ENCODE measurements around the gene PDE4B.

Gene PDE4B

GRCh38 chr1:66245691-66246090, 453.0 kb downstream of the PDE4B start:
- no peak for DNase-seq

DNA sequence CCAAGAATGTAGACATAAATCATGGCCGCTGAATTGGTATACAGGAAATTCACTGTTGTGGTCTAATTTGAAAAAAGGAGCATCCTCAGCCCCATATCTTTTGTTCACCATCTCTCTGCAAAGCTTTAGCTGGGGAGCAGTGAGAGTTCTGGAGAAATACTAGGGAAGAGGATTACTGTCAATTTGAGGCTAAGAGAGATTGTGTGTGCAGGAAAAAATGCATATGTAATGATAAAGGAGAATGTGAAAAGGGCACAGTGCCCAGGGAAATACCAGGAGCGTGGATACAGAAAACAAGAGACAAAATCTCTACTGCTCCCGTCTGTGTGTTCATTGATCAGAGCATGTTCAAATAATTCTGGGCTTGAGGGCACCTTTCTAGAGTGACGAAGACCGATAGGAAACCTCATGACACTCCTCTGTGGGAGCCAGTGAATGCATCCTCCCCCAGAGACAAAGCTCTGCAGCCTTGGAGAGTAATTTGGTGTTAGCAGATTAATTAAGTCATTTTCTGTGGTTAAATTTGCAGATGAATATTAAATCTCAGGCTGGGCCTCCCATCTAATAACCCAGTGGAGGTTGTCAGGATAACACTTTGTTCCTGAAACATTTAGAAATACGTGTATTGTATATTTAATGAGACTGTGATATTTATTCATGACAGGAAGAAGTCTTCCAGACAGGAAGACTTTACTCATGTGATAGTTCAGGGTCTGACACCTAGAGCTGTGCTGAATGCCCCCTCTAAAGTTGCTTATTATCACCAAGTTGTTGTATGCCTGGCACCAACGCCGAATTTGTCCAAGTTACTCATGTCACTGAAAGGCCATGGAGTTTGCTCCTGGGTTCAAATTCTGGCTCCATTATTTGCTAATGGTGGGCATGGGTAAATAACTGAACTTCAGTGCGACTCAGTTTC, 453.9 kb downstream of the PDE4B start:
- peak in 1 of 5 experiments; percentile 27 for DNase-seq

DNA sequence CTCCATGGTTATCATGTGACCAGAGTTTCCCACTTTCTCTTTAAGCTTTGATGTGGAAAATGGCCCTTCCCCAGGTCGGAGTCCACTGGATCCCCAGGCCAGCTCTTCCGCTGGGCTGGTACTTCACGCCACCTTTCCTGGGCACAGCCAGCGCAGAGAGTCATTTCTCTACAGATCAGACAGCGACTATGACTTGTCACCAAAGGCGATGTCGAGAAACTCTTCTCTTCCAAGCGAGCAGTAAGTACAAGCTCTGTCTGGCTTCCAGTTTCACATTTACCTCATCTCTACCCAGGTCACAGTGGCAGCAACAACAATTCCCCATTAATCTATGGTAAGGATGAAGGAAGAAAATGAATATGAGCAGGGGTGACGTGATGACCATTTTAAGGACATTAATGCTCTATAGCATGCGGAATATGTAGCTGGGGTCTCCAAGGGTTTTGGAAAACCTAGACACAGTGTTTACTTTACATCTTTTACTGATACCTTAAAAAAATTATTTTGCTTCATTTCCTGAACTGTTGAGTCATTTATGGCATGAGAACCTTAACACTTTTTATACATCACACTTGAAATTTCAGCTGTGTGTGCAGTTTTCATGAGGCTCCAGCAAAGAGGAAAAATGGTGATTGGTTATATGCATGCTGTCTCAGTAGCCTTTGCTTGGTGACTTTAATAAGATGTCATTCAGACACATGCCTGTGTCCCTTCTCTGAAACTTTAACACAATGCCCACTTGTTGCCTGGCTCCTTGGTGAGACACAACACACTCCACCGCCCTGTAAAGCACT, 454.9 kb downstream of the PDE4B start:
- peak in 2 of 5 experiments; percentile 14 to 89 for DNase-seq

DNA sequence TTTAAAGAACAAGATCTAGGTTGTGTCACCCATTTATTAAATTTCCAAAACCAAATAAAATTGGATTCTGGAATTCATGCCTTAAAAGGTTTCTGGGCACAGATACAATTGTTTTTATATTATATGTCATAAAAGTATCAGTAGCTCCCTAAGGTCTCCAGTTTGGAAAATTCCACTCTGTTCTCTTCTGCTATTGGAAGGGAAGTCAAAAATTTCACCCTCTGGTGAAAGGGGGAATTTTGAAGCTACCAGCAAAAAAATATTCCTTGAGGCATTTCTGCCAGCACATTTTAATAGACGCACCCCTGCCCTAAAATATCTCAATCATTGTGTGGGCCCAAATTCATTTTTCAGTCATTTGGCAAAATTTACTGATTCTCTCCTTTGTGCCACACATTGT, 455.6 kb downstream of the PDE4B start:
- DNase-seq, result no peak

- no peak for DNase-seq
Observed at GRCh38 chr1:66248746-66249145, 456.1 kb downstream of the PDE4B start.

DNA sequence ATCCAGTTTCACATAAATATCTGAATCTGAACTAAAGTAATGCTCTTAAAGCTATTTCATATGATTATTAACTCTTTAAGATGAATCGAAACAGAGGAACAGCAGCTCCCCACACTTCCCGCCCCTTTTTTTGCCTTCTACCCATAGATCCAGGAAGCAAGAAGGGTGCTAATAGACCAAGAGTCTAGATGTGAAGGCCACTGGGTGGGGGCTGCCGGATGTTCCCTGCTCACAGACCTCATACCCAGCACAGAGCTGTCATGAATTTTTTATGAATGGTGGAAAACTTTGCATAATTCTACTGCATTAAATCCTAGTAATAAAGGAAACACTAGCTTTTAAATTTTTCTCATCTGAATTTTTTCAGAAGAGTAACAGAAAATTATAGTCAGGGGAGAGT, 457.4 kb downstream of the PDE4B start:
- DNase-seq, result no peak

- no peak for DNase-seq
Observed at GRCh38 chr1:66250478-66250877, 457.8 kb downstream of the PDE4B start.

DNA sequence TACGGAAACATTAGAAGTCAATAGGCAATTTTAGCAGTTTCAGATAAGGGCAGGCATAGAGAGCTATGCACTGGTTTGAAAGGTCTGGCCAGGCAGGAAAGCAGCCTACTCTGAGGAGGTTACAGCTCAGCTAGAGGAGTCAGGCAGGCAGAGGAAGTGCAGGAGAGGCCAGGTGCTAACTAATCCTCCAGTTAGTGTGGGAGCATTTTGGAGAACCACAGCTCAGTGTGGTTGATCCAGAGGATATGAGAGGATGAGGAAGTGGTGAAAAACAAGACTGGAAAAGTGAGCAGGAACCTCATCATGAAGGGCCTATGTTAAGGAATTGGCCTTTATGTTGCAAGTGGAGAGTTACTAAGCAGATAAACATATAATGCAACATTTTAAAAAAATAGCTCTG, 458.9 kb downstream of the PDE4B start:
- no peak for DNase-seq

GRCh38 chr1:66253330-66253921, 460.7 kb downstream of the PDE4B start:
- DNase-seq, result peak in 1 of 5 experiments; percentile 65

DNA sequence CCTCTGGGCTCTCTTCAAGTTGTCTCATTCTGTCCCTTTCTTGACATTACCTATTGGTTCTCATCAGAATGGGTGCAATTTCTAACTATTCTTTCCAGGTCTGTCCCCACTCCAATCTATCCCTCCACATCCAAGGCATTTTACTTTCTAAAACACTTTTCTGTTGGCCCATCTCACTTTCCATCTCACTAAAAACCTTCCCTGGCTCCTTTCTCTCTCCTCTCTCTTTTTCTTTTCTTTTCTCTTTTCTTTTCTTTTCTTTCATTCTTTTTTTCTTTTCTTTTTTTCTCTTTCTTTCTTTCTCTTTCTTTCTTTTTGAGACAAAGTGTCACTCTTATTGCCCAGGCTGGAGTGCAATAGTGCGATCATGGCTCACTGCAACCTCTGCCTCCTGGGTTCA, 462.1 kb downstream of the PDE4B start:
- no peak for DNase-seq

- DNase-seq, result no peak
Observed at GRCh38 chr1:66256629-66257572, 464.2 kb downstream of the PDE4B start.

DNA sequence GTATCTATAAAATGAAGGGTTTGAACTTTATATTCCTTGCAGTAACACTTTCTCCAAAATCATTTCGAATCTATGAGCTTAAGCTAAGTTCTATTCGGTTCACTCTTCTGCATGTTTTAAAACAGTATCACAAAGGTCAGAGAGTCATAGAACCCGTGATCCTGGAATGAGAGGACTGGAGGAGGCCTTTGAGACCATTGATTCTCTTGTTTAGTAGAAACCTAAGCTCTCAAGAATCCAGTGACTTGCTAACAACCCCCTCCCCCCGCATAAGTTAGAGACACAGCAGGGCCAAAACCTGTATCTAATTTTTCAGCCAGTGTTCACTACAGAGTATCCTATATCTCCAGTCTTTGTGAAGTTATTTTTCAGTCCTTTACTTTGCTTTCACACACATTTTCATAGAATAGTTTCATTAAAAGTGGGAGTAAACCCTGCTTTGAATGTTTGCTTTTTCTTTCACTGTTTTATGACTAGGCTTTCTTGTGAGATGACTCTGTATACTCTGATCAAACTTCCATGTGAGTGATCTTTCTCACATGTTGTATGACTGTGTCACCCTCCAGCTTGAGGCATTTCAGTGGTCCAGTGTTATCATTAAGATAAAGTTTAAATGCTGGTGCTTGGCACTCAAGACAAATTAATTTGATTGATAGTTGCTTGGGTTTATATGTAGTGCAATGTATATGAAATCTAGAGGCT, 465.9 kb downstream of the PDE4B start:
- peak in 1 of 5 experiments; percentile 63 for DNase-seq

GRCh38 chr1:66261364-66261763, 468.7 kb downstream of the PDE4B start:
- DNase-seq, result no peak

- DNase-seq, result no peak
Observed at GRCh38 chr1:66262208-66262963, 469.7 kb downstream of the PDE4B start.

GRCh38 chr1:66265268-66265667, 472.6 kb downstream of the PDE4B start:
- no peak for DNase-seq

GRCh38 chr1:66265796-66266195, 473.1 kb downstream of the PDE4B start:
- DNase-seq, result no peak

DNA sequence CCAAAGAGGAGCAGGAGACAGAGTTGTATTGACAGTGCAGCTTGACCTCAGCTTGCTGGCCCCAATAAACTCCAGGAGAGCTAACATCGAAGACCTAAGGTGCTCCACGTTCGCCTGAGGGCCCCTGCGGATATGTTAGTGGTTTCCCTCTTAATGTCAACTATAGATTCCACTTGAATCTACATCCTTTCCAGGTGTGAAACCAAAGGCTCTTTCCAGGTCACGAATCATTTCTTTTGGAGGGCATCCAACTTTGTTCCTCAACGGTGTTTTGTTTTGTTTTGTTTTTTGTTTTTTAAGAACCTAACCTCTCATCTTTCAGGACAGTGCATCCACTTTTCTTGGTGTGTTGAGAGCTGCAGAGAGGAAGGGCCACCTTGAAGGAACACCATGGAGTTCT, 473.7 kb downstream of the PDE4B start:
- no peak for DNase-seq

DNA sequence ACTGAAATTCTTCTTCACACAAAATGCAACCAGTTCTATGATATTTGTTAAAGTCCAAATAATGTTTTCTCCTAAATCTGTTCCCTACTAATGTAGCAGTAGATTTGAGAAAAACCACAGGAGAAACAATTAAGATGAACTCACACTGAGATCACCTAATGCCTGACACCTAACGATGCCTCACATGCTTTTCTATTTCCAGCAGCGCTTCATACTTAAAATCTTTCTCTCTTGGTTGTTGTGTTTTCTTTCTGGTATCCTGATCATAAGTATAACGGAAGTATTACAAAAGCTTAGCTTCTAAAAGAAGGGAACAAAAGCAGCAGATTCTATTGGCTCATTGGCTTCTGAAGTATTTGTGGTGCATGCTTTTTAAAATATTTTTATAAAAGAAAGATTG, 474.1 kb downstream of the PDE4B start:
- no peak for DNase-seq

DNA sequence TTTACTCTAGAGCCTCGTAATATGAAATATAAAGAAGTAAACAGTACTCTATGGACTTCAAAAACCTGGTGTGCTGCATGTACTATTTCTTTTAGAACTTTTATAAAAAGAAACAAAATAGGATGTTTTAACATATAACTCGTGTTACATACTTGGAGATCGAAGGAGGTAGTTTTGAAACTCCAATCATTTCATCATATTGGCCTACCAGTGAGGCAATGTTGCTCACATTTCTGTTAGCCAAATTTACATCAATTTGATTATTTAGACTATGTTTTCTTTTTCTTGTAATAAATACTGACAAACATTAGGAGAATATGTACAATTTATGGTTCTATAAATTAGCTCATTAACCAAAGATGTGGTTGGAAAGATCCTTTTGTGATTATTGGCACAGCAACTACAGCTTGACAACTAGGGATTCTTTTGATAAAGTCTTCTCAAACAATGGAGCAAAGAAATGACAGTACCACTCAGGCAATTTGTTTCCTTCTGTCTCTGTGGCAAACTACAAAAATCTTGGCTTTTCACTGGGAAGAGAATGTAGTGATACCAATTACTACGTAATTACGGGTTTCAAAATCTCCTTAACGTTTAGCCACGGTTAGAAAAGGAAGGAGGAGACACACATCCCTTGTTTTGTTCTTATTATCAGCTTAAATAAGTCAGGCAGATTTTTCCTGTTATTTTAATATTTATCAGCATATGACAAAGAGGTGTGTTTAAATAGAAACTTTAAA, 474.7 kb downstream of the PDE4B start:
- DNase-seq, result no peak

DNA sequence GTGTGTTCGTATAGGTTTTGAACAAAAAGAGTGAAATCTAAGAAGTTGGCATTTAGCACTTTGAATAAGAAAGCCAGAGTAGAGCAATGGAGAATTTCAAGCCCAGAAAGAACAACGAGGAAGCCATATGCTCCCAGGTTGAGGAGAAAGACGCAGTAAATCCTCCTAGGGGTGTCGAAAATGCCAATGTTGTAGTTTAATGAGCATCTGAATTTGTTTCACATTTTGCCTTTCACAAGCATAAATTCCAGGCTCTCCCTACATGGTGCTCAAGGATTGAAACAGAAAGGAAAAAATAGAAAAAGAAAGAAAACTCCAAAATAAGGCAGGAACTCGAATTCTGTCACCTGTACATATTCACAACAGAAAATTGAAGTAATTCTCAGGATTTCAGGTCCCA, 476.5 kb downstream of the PDE4B start:
- DNase-seq, result no peak

All from T-helper 2 cell (primary cell).